ENCODE results near the gene AZGP1. TPM values are rescaled to one million over a fixed set of nuclear protein-coding genes. Genes with fewer than 3 reads are reported as not detected.
"Not testable (repeated sequence)": the region's sequence is repeated elsewhere in the genome, so short reads cannot be mapped to it uniquely, and the experiment has no call there.

AZGP1 gene
- polyA plus RNA-seq, 1 donor (not counting 4 experiments of a cell fraction or from before 2014, with no cell fraction given), result 1.3 TPM

- Histone ChIP-seq H3K9me3 (ENCODE audit: control insufficient read depth, low read depth, low read length) (no peaks in the 10 kb centered on the region), H4K20me1 (ENCODE audit: control insufficient read depth, extremely low read depth, insufficient read depth, low read length) (no peaks in the 10 kb centered on the region), H3K4me3 (ENCODE audit: control insufficient read depth in 2 of 3, extremely low read depth in 1 of 3, insufficient read depth in 2 of 3, low read depth in 1 of 3, low read length in 3 of 3) (no peak overlapping the region), H3K36me3 (ENCODE audit: control insufficient read depth in 2 of 2, extremely low read depth in 1 of 2, insufficient read depth in 2 of 2, low read length in 2 of 2) (no peaks in the 10 kb centered on the region), H2AFZ (ENCODE audit: control insufficient read depth, low read length) (peak overlapping the region; percentile 61), H3K27me3 (ENCODE audit: control insufficient read depth, extremely low read depth, insufficient read depth, low read length) (no peaks in the 10 kb centered on the region), H3K9ac (ENCODE audit: control insufficient read depth, extremely low read depth, insufficient read depth, low read length) (no peak overlapping the region), H3K4me1 (ENCODE audit: control insufficient read depth, extremely low read depth, insufficient read depth, low read length) (peaks cover 32% of the 10 kb centered on the region), H3K4me2 (ENCODE audit: control insufficient read depth, extremely low read depth, insufficient read depth, low read depth, low read length) (peak overlapping the region; percentile 9), H3K27ac (ENCODE audit: control insufficient read depth, insufficient read depth, low read length) (peak overlapping the region; percentile 31), H3K79me2 (ENCODE audit: control insufficient read depth, insufficient read depth, low read length) (peaks cover 29% of the 10 kb centered on the region), H3K9me1 (ENCODE audit: control insufficient read depth, extremely low read depth, insufficient read depth, low read length) (no peaks in the 10 kb centered on the region)
- TF ChIP-seq EZH2 (IDR thresholded peaks at IDR 0.05; ENCODE audit: low read length) (no peak), CTCF (optimal IDR thresholded peaks at IDR 0.05 in 1 of 3, IDR thresholded peaks at IDR 0.05 in 1 of 3, conservative IDR thresholded peaks at IDR 0.05 in 1 of 3; ENCODE audit: extremely low read depth in 1 of 3, insufficient read depth in 2 of 3, low read length in 3 of 3) (no peak)
- dilution Hi-C loops (cut with MboI; ENCODE audit: extremely low pct_ligation_motif_present, low sequenced_read_pairs), result no loop called here
- FAIRE-seq (peak; percentile 61), DNase-seq (ENCODE audit: low read depth, low spot score) (no peak)
Measured at GRCh38 chr7:100013328-100013676, 37.5 kb upstream of the AZGP1 start.

- FAIRE-seq; H3K9me3 ChIP-seq (ENCODE audit: control insufficient read depth, low read depth, low read length); H2AFZ ChIP-seq (ENCODE audit: control insufficient read depth, low read length); DNase-seq (ENCODE audit: low read depth, low spot score); H3K9ac ChIP-seq (ENCODE audit: control insufficient read depth, extremely low read depth, insufficient read depth, low read length); H3K27me3 ChIP-seq (ENCODE audit: control insufficient read depth, extremely low read depth, insufficient read depth, low read length); H3K4me3 ChIP-seq (ENCODE audit: control insufficient read depth in 2 of 3, extremely low read depth in 1 of 3, insufficient read depth in 2 of 3, low read depth in 1 of 3, low read length in 3 of 3); H4K20me1 ChIP-seq (ENCODE audit: control insufficient read depth, extremely low read depth, insufficient read depth, low read length); H3K9me1 ChIP-seq (ENCODE audit: control insufficient read depth, extremely low read depth, insufficient read depth, low read length); H3K36me3 ChIP-seq (ENCODE audit: control insufficient read depth in 2 of 2, extremely low read depth in 1 of 2, insufficient read depth in 2 of 2, low read length in 2 of 2); dilution Hi-C loops (cut with MboI; ENCODE audit: extremely low pct_ligation_motif_present, low sequenced_read_pairs): not testable (repeated sequence)
- peak overlapping the region; percentile 31 for H3K27ac ChIP-seq (ENCODE audit: control insufficient read depth, insufficient read depth, low read length)
- H3K4me2 ChIP-seq (ENCODE audit: control insufficient read depth, extremely low read depth, insufficient read depth, low read depth, low read length), result peak overlapping the region; percentile 9
- peaks cover 23% of the 10 kb centered on the region for H3K79me2 ChIP-seq (ENCODE audit: control insufficient read depth, insufficient read depth, low read length)
- peaks cover 31% of the 10 kb centered on the region for H3K4me1 ChIP-seq (ENCODE audit: control insufficient read depth, extremely low read depth, insufficient read depth, low read length)
Measured at GRCh38 chr7:100012385-100013327, 36.8 kb upstream of the AZGP1 start.
